HepG2 (cell line): Measurements from ENCODE around the gene SERPINB10. TPM values are rescaled to one million over a fixed set of nuclear protein-coding genes. Genes with fewer than 3 reads are reported as not detected.

Experiments
- HOXA7 ChIP-seq: sonication (generic); formaldehyde crosslinking; IDR thresholded peaks from 2 replicates; pipeline ENCODE4 v1.8.1; 2022; ENCODE audit warnings: mild to moderate bottlenecking, missing genetic modification reagents, moderate library complexity
- MED13 ChIP-seq: sonication (generic); formaldehyde crosslinking; IDR thresholded peaks from 2 replicates; pipeline ENCODE4 v1.5.0; 2020; ENCODE audit warnings: missing genetic modification reagents
- MEIS1 ChIP-seq: sonication (generic); formaldehyde crosslinking; IDR thresholded peaks from 2 replicates; pipeline ENCODE4 v1.9.0; 2021; ENCODE audit warnings: mild to moderate bottlenecking, missing genetic modification reagents, moderate library complexity, borderline replicate concordance
- NFKB2 ChIP-seq: sonication (generic); formaldehyde crosslinking; IDR thresholded peaks from 2 replicates; pipeline ENCODE4 v1.4.0; 2020; ENCODE audit warnings: missing genetic modification reagents, borderline replicate concordance
- SP2 ChIP-seq: sonication (generic); formaldehyde crosslinking; IDR thresholded peaks from 2 replicates; pipeline ENCODE4 v1.5.1; 2020; ENCODE audit warnings: mild to moderate bottlenecking, missing genetic modification reagents
- ZGPAT ChIP-seq: IDR thresholded peaks from 2 replicates; pipeline ENCODE4 v1.6.1; 2016; ENCODE audit warnings: mild to moderate bottlenecking
- ZNF142 ChIP-seq: sonication (generic); formaldehyde crosslinking; IDR thresholded peaks from 2 replicates; pipeline ENCODE4 v1.4.0; 2020; ENCODE audit warnings: missing genetic modification reagents
- polyA plus RNA-seq, 8 experiments: library from polyadenylated mRNA; depleted of rRNA in 3 of 8; stranded (reverse) in 7 of 8; unstranded in 1 of 8; fragments of >200 nt; fragmentation: Illumina TruSeq in 4 of 8; extraction: Trizol in 4 of 8; gene quantifications; 2 replicates each; pipeline versions ENCODE4 v1.2.1 to v1.2.3, GENCODE V29; 2011 to 2016; ENCODE audit warnings: low read depth in 4 of 8, missing spikeins in 1 of 8, mixed read lengths in 1 of 8; ENCODE audit not compliant: insufficient read depth in 1 of 8
- total RNA-seq, 5 experiments: library from RNA; depleted of rRNA; stranded (reverse); fragments of >200 nt; fragmentation: Illumina TruSeq; extraction: Trizol; gene quantifications; 2 replicates each; pipeline ENCODE4 v1.2.3, GENCODE V29; 2016; ENCODE audit warnings: low read depth in 1 of 5

SERPINB10 gene
- total and polyA plus RNA-seq, 2 of the 13 experiments (the other 11 are each of a cell fraction or from before 2014, with no cell fraction given), result not detected

GRCh38 chr18:63951302-63951705 is 43.5 kb downstream of the SERPINB10 start (continued):
- TF ChIP-seq MEIS1 (CRISPR knock-in tag), result no peak
- TF ChIP-seq NFKB2 (CRISPR knock-in tag), result no peak
- no peak for TF ChIP-seq HOXA7
- no peak for TF ChIP-seq MED13 (CRISPR knock-in tag)
- TF ChIP-seq ZNF142 (CRISPR knock-in tag), result no peak
- no peak for TF ChIP-seq ZGPAT (CRISPR knock-in tag)
- TF ChIP-seq SP2 (CRISPR knock-in tag), result no peak
- TF ChIP-seq, all 625 proteins: peak for 0
